NCI-H2107 (cell line): ENCODE results near the gene YEATS4.

Experiments
- DNase-seq: peaks from one replicate; lab custom pipeline; 2025; lab: John Stamatoyannopoulos, UW

Gene YEATS4

GRCh38 chr12:69392179-69392928 is 32.8 kb downstream of the YEATS4 start:
- DNase-seq = no peak

DNA sequence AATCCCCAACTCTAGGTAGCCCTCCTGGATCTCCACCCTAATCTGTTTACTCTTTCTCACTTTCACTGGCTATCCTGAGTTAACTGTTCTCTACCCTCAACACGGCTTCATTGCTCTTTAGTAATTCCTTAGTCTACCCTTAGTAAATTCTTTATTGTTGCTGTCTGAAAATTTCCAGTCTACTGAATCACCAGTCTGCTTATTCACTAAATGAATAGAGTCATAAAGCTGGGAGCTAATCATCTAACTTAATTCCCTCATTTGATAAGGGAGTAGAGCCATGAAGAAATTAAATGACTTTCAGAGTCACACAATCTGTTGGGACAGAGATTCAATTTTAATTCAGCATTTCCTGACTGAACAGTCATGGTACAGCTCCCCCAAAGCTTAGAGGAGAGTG is 36.5 kb downstream of the YEATS4 start:
- DNase-seq = no peak

DNA sequence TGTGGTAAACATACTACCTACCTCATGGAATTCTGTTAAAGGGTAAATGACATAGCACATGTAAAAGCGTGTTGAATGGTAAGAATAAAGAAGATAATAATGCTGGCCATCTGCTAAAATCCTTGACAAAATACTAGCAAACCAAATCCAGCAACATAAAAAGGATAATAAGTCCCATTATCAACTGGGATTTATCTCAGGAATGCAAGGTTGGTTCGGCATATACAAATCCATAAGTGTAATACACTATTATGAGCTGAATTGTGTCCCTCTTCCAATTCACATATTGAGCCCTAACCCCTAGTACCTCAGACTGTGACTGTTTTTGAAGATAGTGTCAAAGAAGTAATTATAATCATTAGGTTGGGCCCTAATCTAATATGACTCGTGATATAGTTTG is 37.4 kb downstream of the YEATS4 start:
- DNase-seq = no peak

DNA sequence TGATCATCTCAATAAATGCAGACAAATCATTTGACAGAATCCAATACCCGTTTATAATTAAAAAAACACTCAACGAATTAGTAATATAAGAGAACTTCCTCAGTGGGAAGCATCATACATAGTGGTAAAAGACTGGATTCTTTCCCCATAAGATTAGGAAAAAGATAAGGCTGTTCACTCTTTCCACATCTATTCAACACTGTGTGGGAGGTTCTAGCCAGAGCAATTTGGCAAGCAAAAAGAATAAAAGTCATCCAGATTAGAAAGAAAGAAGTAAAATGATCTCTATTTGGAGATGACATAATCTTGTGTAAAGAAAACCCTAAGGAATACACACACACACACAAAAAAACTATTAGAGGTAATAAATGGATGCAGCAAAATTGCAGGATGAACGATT is 38.4 kb downstream of the YEATS4 start:
- DNase-seq = no peak

- no peak for DNase-seq
These were observed 42.4 kb downstream of the YEATS4 start for GRCh38 chr12:69401940-69402339.

GRCh38 chr12:69404851-69405565 is 45.5 kb downstream of the YEATS4 start:
- DNase-seq = no peak

DNA sequence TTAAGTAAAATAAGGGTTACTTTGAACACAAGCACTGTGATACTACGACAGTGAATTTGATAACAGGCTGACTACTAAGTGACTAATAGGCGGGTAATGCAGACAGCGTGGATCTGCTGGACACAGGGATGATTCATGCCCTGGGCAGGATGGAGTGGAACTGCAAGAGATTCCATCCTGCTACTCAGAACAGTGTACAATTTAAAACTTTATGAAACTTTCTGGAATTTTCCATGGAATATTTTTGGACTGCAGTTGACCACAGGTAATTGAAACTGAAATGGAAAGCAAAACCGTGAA is 46.0 kb downstream of the YEATS4 start:
- no peak for DNase-seq

- no peak for DNase-seq
These were observed 46.7 kb downstream of the YEATS4 start for GRCh38 chr12:69406217-69406616.

- no peak for DNase-seq
These were observed 51.0 kb downstream of the YEATS4 start for GRCh38 chr12:69410571-69410970.

- DNase-seq = no peak
These were observed 53.1 kb downstream of the YEATS4 start for GRCh38 chr12:69412655-69413054.

- DNase-seq = no peak
These were observed 56.1 kb downstream of the YEATS4 start for GRCh38 chr12:69415471-69416275.

GRCh38 chr12:69417231-69417630 is 57.7 kb downstream of the YEATS4 start:
- no peak for DNase-seq

- DNase-seq = no peak
These were observed 58.2 kb downstream of the YEATS4 start for GRCh38 chr12:69417741-69418167.

DNA sequence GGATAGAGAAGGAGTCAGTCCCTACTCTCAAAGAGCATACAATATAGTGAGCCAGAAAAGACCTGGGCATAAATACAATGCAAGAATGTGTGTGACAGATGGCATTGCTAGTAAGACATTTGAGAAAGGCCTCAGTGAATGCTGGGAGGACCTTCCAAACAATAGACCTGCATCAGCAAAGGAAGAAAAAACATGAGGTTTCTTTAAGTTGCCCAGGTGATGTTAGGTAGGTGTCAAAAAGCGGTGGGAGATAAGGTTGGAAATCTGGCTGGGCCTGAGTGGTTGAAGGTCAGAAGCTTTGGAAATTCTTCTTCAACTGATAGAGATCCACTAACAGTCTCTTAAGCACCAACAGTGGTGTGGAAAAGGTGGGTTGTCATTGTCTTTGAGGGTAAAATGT is 60.2 kb downstream of the YEATS4 start:
- DNase-seq = no peak

GRCh38 chr12:69421548-69421947 is 62.0 kb downstream of the YEATS4 start:
- DNase-seq = no peak

DNA sequence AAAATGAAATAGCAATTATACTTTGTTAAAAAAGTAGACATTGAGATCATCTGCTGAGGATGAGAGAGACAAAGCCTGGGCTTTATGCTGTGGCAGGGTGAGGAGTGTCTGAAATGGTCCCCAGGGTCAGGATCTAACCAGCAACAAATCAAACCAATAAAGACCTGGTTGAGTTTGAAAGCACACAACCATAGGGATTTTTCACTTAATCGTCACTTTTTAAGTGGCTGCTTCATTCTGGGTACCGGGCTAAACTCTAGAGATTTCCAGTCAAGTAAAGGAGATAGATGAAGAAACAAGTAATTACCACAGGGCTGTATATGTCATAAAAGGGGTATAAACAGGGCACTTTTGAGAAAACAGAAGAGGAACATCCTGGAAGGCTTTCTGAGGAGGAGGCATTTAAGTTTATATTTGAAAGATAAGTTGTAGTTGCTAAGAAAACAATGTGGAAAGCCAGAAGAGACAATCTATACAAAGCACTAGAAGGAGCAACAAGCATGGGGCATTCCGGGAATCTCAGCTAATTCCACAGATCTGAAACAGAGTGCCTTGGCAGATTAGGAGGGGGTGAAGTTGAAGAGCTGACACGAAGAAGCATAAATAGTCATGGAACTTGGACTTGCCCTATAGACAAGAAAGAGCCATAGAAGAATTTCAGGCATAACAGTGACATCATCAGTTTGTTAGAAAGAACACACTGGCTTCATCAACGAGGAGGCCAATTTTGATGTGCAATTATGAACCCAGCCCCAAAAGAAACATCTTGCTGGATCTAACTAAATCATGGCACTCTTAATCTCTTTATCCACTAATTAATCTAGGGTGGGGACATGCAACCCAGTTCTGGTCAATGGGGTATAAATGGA is 63.7 kb downstream of the YEATS4 start:
- no peak for DNase-seq

DNA sequence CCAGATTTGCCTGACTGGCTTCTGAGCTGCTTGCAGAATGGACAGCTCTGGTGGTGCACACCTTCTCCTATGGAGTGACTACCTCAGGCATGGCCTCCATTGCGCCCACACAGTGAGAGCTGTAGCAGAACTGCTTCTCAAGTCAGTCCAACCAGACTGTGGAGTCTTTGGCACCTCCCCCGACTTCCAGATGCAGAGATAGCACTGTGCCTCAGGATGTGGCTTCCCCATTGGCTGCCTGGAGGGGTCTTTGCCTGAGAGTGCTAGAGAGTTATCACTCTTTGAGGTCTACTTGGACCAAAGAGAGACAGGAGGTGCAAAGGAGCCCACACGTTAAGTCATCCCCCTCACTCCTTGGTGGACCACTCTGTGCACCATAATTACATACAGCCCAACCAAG is 65.9 kb downstream of the YEATS4 start:
- DNase-seq = no peak

DNA sequence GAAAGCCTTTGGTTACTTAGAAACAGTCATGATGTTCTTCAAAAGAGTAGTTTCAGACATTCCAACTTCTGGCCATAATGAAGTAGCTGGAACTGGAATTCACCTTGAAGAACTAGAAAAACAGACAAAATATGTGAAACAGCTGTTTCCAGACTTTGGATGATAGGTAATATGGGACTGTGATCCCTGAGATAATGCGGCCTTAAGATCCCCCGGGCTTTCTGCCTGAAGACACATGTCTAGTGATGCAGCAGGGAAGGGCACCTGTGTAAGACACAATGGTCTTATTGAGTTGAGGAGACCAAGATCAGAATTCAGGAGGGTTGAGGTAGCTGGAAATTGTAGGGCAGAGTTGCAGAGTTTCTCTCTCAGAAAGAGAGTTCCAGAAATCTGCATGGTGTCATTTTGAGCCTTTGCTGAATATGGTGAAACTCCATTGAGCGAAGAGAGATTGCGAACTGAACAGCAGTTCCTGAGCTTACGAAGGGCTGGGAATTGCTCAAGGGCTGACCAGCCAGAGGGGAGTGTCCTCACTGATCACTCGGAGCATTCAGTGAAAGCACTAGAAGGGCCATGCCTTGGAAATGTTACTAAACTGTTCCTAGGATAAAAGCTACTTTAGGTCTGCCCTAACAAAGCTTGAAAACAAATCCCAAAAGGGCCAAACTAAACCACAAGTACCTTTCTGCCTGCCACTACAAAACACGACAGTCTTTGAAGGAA is 69.0 kb downstream of the YEATS4 start:
- DNase-seq = no peak

DNA sequence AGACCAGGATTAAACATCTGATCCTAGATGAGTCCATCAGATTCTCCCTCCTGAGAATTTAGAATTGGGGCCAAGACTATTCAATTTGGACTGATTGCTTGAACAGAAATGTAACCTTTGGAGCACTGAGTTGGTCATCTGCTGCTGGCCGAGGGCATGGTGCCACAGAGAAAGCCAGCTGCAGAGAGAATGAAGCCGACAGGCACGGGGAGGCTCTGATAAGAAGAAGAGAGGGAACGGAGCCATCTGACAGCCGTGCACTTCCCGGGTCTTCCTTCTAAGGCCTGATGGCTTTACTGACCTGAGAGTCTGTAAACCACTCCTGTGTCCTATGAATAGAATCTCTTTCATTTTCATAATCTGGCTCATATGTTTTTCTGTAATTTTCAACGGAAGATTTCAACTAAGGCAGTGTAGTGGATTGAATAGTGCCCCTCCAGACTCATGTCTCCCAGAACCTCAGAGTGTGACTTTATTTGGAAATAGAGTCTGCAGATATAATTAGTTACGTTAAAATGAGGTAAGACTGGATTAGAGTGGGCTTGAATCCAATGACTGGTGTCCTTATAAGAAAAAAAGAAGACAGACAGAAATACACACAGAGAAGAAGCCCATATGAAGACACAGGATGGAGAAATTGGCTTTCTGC is 71.5 kb downstream of the YEATS4 start:
- no peak for DNase-seq

GRCh38 chr12:69431591-69432222 is 72.2 kb downstream of the YEATS4 start:
- DNase-seq = peak; percentile 37
